Parathyroid adenoma (tissue), 2 donors: ENCODE measurements around the gene CHCHD3.

Experiments used
- H2AFZ ChIP-seq: fragments of 300-600 bp; sonication (generic); one replicate; pipeline ENCODE4 v1.7.0; 2017; ENCODE audit warnings: antibody characterized with exemption, mild to moderate bottlenecking
- H3K27ac ChIP-seq: fragments of 300-600 bp; sonication (generic); one replicate; pipeline ENCODE4 v1.7.0; 2017
- H3K27me3 ChIP-seq: fragments of 300-600 bp; sonication (generic); one replicate; pipeline ENCODE4 v1.7.0; 2017; ENCODE audit warnings: low read length; ENCODE audit not compliant: control insufficient read depth, insufficient read depth
- H3K36me3 ChIP-seq: fragments of 300-600 bp; sonication (generic); one replicate; pipeline ENCODE4 v1.7.0; 2017; ENCODE audit warnings: low read length; ENCODE audit not compliant: control insufficient read depth, insufficient read depth
- H3K4me1 ChIP-seq: fragments of 300-600 bp; sonication (generic); one replicate; pipeline ENCODE4 v1.7.0; 2017; ENCODE audit warnings: control low read depth
- H3K4me2 ChIP-seq: fragments of 300-600 bp; sonication (generic); one replicate; pipeline ENCODE4 v1.7.0; 2017; ENCODE audit warnings: low read length
- H3K4me3 ChIP-seq: fragments of 300-600 bp; sonication (generic); one replicate; pipeline ENCODE4 v1.7.0; 2017; ENCODE audit warnings: low read depth, low read length
- H3K79me2 ChIP-seq: fragments of 300-600 bp; sonication (generic); one replicate; pipeline ENCODE4 v1.7.0; 2017; ENCODE audit warnings: control low read depth
- H3K9ac ChIP-seq: fragments of 300-600 bp; sonication (generic); one replicate; pipeline ENCODE4 v1.7.0; 2017; ENCODE audit warnings: mild to moderate bottlenecking
- H3K9me3 ChIP-seq: fragments of 300-600 bp; sonication (generic); one replicate; pipeline ENCODE4 v1.7.0; 2017; ENCODE audit warnings: low read length; ENCODE audit not compliant: control insufficient read depth
- CTCF ChIP-seq: fragments of 300-600 bp; sonication (generic); IDR thresholded peaks from one replicate; pipeline ENCODE4 v1.7.0; 2017; ENCODE audit warnings: antibody characterized with exemption, mild to moderate bottlenecking
- donor health status: primary hyperparathyroidism.

Gene CHCHD3

GRCh38 chr7:133076142-133076541, 5.7 kb downstream of the CHCHD3 start:
- Histone ChIP-seq H3K9me3 (no peaks in the 10 kb centered on the region), H3K4me2 (no peak overlapping the region), H2AFZ (no peak overlapping the region), H3K9ac (no peak overlapping the region), H3K79me2 (peaks cover 59% of the 10 kb centered on the region), H3K27me3 (no peaks in the 10 kb centered on the region), H3K4me3 (no peak overlapping the region), H3K27ac (no peak overlapping the region), H3K4me1 (no peaks in the 10 kb centered on the region), H3K36me3 (no peaks in the 10 kb centered on the region)
- TF ChIP-seq CTCF, result no peak

- Histone ChIP-seq H3K4me3 (no peak overlapping the region), H3K9me3 (no peaks in the 10 kb centered on the region), H3K4me1 (no peaks in the 10 kb centered on the region), H3K27ac (no peak overlapping the region), H3K4me2 (no peak overlapping the region), H3K9ac (no peak overlapping the region), H2AFZ (no peak overlapping the region), H3K27me3 (no peaks in the 10 kb centered on the region), H3K79me2 (peaks cover 40% of the 10 kb centered on the region), H3K36me3 (no peaks in the 10 kb centered on the region)
- no peak for TF ChIP-seq CTCF
These were observed 10.4 kb downstream of the CHCHD3 start for GRCh38 chr7:133071506-133071905.

- Histone ChIP-seq H3K9ac (no peak overlapping the region), H3K4me3 (no peak overlapping the region), H3K4me1 (no peaks in the 10 kb centered on the region), H2AFZ (no peak overlapping the region), H3K27ac (no peak overlapping the region), H3K9me3 (no peaks in the 10 kb centered on the region), H3K79me2 (peaks cover 38% of the 10 kb centered on the region), H3K4me2 (no peak overlapping the region), H3K36me3 (no peaks in the 10 kb centered on the region), H3K27me3 (no peaks in the 10 kb centered on the region)
- TF ChIP-seq CTCF, result no peak
These were observed 11.3 kb downstream of the CHCHD3 start for GRCh38 chr7:133070562-133070961.

- Histone ChIP-seq H2AFZ (no peak overlapping the region), H3K27ac (no peak overlapping the region), H3K4me2 (no peak overlapping the region), H3K79me2 (peaks cover 18% of the 10 kb centered on the region), H3K9ac (no peak overlapping the region), H3K36me3 (no peaks in the 10 kb centered on the region), H3K4me3 (no peak overlapping the region), H3K27me3 (no peaks in the 10 kb centered on the region), H3K4me1 (peaks cover 5% of the 10 kb centered on the region), H3K9me3 (no peaks in the 10 kb centered on the region)
- no peak for TF ChIP-seq CTCF
These were observed 16.6 kb downstream of the CHCHD3 start for GRCh38 chr7:133065301-133065700.

- Histone ChIP-seq H3K9me3 (no peaks in the 10 kb centered on the region), H2AFZ (no peak overlapping the region), H3K4me3 (no peak overlapping the region), H3K79me2 (peaks cover 24% of the 10 kb centered on the region), H3K4me2 (no peak overlapping the region), H3K27ac (no peak overlapping the region), H3K9ac (no peak overlapping the region), H3K36me3 (no peaks in the 10 kb centered on the region), H3K4me1 (peaks cover 5% of the 10 kb centered on the region), H3K27me3 (no peaks in the 10 kb centered on the region)
- TF ChIP-seq CTCF, result no peak
These were observed 17.6 kb downstream of the CHCHD3 start for GRCh38 chr7:133064082-133064820.
